ENCODE measurements around the gene COL27A1. TPM values are rescaled to one million over a fixed set of nuclear protein-coding genes. Genes with fewer than 3 reads are reported as not detected.
"Not testable (repeated sequence)": the region's sequence is repeated elsewhere in the genome, so short reads cannot be mapped to it uniquely, and the experiment has no call there.

Gene COL27A1
- total RNA-seq, 1 donor from 2014 or later: 7.4 TPM

- no peaks in the 10 kb centered on the region for H3K4me1 Mint-ChIP-seq (ENCODE audit: low read depth)
- DNase-seq (ENCODE audit: low spot score): no peak
- H3K9me3 Mint-ChIP-seq: peaks cover 10% of the 10 kb centered on the region
- H3K27me3 Mint-ChIP-seq (ENCODE audit: insufficient read depth): no peaks in the 10 kb centered on the region
- intact Hi-C loops (cut with micrococcal nuclease): no loop called here
- peaks cover 3% of the 10 kb centered on the region for H3K36me3 Mint-ChIP-seq (ENCODE audit: low read depth)
- no peak overlapping the region for H3K27ac Mint-ChIP-seq
- H3K4me3 Mint-ChIP-seq: no peak overlapping the region
These were observed 35.2 kb downstream of the COL27A1 start for GRCh38 chr9:114190563-114190905.

- H3K9me3 Mint-ChIP-seq; H3K4me3 Mint-ChIP-seq; intact Hi-C loops (cut with micrococcal nuclease); DNase-seq (ENCODE audit: low spot score); H3K27ac Mint-ChIP-seq; H3K36me3 Mint-ChIP-seq (ENCODE audit: low read depth); H3K4me1 Mint-ChIP-seq (ENCODE audit: low read depth); H3K27me3 Mint-ChIP-seq (ENCODE audit: insufficient read depth): not testable (repeated sequence)
These were observed 36.1 kb downstream of the COL27A1 start for GRCh38 chr9:114191402-114191801.

DNA sequence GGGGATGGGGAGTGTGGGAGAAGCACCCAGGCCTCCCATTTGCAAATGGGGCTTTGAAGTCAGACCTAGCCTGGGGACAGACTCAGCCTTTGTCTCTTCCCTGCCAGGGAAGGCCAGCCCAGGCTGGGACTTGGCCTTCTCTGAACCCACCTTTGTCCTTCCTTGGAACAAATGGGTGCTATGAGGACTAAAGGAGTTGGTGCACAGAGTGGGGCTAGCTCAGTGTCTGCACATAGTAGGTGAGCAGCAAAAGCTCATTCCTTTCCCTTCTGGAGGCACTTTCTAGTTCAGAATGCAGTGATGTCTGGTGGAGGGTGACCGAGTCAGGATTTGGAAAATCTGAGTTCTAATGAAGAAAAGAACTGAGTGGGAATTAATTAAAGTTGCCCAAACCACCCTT, 37.2 kb downstream of the COL27A1 start:
- H3K4me1 Mint-ChIP-seq (ENCODE audit: low read depth): no peaks in the 10 kb centered on the region
- peaks cover 3% of the 10 kb centered on the region for H3K36me3 Mint-ChIP-seq (ENCODE audit: low read depth)
- intact Hi-C loops (cut with micrococcal nuclease): no loop called here
- H3K9me3 Mint-ChIP-seq: peaks cover 10% of the 10 kb centered on the region
- H3K27ac Mint-ChIP-seq: no peak overlapping the region
- no peak for DNase-seq (ENCODE audit: low spot score)
- H3K4me3 Mint-ChIP-seq: no peak overlapping the region
- H3K27me3 Mint-ChIP-seq (ENCODE audit: insufficient read depth): no peaks in the 10 kb centered on the region

- no peaks in the 10 kb centered on the region for H3K27me3 Mint-ChIP-seq (ENCODE audit: insufficient read depth)
- H3K36me3 Mint-ChIP-seq (ENCODE audit: low read depth): peaks cover 3% of the 10 kb centered on the region
- H3K4me1 Mint-ChIP-seq (ENCODE audit: low read depth): no peaks in the 10 kb centered on the region
- no peak overlapping the region for H3K4me3 Mint-ChIP-seq
- H3K27ac Mint-ChIP-seq: no peak overlapping the region
- H3K9me3 Mint-ChIP-seq: peaks cover 10% of the 10 kb centered on the region
- no peak for DNase-seq (ENCODE audit: low spot score)
- intact Hi-C loops (cut with micrococcal nuclease): no loop called here
These were observed 37.8 kb downstream of the COL27A1 start for GRCh38 chr9:114193090-114193489.

DNA sequence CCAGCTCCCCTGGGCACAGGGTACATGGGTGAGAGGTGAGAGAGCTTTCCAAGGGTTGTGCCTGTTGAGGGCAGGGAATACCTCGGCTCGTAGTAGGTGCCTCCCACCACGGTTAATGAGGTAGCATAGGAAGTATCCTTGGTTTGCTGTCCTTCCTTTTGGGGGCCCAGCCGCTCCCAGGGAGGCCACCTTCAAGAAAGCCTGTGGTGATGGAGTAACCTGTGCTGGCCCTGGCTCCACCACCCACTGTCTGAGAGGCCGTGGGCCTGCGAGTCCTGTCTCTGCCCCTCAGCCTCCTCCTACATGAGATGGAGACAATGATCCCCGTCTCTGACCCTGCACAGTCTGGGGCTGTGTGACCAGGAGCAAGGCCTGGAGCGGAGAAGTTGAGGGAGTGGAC, 40.8 kb downstream of the COL27A1 start:
- H3K27ac Mint-ChIP-seq: no peak overlapping the region
- H3K4me1 Mint-ChIP-seq (ENCODE audit: low read depth): no peaks in the 10 kb centered on the region
- no peak overlapping the region for H3K4me3 Mint-ChIP-seq
- no peaks in the 10 kb centered on the region for H3K36me3 Mint-ChIP-seq (ENCODE audit: low read depth)
- DNase-seq (ENCODE audit: low spot score): no peak
- H3K9me3 Mint-ChIP-seq: no peaks in the 10 kb centered on the region
- intact Hi-C loops (cut with micrococcal nuclease): no loop called here
- H3K27me3 Mint-ChIP-seq (ENCODE audit: insufficient read depth): no peaks in the 10 kb centered on the region

- Mint-ChIP-seq H3K36me3 (ENCODE audit: low read depth) (no peaks in the 10 kb centered on the region), H3K27ac (no peak overlapping the region), H3K4me3 (no peak overlapping the region), H3K4me1 (ENCODE audit: low read depth) (no peaks in the 10 kb centered on the region), H3K27me3 (ENCODE audit: insufficient read depth) (no peaks in the 10 kb centered on the region), H3K9me3 (no peaks in the 10 kb centered on the region)
- intact Hi-C loops (cut with micrococcal nuclease): no loop called here
- DNase-seq (ENCODE audit: low spot score): no peak
These were observed 41.8 kb downstream of the COL27A1 start for GRCh38 chr9:114196979-114197622.

GRCh38 chr9:114198249-114199040, 43.1 kb downstream of the COL27A1 start:
- Mint-ChIP-seq H3K9me3 (no peaks in the 10 kb centered on the region), H3K27ac (no peak overlapping the region), H3K4me1 (ENCODE audit: low read depth) (no peaks in the 10 kb centered on the region), H3K4me3 (no peak overlapping the region), H3K27me3 (ENCODE audit: insufficient read depth) (no peaks in the 10 kb centered on the region), H3K36me3 (ENCODE audit: low read depth) (no peaks in the 10 kb centered on the region)
- no peak for DNase-seq (ENCODE audit: low spot score)
- intact Hi-C loops (cut with micrococcal nuclease): no loop called here

- H3K4me1 Mint-ChIP-seq (ENCODE audit: low read depth): no peaks in the 10 kb centered on the region
- DNase-seq (ENCODE audit: low spot score): no peak
- intact Hi-C loops (cut with micrococcal nuclease): no loop called here
- H3K4me3 Mint-ChIP-seq: no peak overlapping the region
- H3K9me3 Mint-ChIP-seq: no peaks in the 10 kb centered on the region
- no peak overlapping the region for H3K27ac Mint-ChIP-seq
- H3K27me3 Mint-ChIP-seq (ENCODE audit: insufficient read depth): no peaks in the 10 kb centered on the region
- H3K36me3 Mint-ChIP-seq (ENCODE audit: low read depth): no peaks in the 10 kb centered on the region
These were observed 45.5 kb downstream of the COL27A1 start for GRCh38 chr9:114200721-114201300.

GRCh38 chr9:114202396-114202795, 47.1 kb downstream of the COL27A1 start:
- Mint-ChIP-seq H3K9me3 (no peaks in the 10 kb centered on the region), H3K27me3 (ENCODE audit: insufficient read depth) (no peaks in the 10 kb centered on the region), H3K4me3 (no peak overlapping the region), H3K36me3 (ENCODE audit: low read depth) (no peaks in the 10 kb centered on the region), H3K27ac (no peak overlapping the region), H3K4me1 (ENCODE audit: low read depth) (no peaks in the 10 kb centered on the region)
- intact Hi-C loops (cut with micrococcal nuclease): no loop called here
- no peak for DNase-seq (ENCODE audit: low spot score)

- DNase-seq (ENCODE audit: low spot score): no peak
- H3K27me3 Mint-ChIP-seq (ENCODE audit: insufficient read depth): no peaks in the 10 kb centered on the region
- no peaks in the 10 kb centered on the region for H3K4me1 Mint-ChIP-seq (ENCODE audit: low read depth)
- H3K4me3 Mint-ChIP-seq: no peak overlapping the region
- intact Hi-C loops (cut with micrococcal nuclease): no loop called here
- H3K36me3 Mint-ChIP-seq (ENCODE audit: low read depth): no peaks in the 10 kb centered on the region
- no peak overlapping the region for H3K27ac Mint-ChIP-seq
- H3K9me3 Mint-ChIP-seq: no peaks in the 10 kb centered on the region
These were observed 47.5 kb downstream of the COL27A1 start for GRCh38 chr9:114202849-114203248.

DNA sequence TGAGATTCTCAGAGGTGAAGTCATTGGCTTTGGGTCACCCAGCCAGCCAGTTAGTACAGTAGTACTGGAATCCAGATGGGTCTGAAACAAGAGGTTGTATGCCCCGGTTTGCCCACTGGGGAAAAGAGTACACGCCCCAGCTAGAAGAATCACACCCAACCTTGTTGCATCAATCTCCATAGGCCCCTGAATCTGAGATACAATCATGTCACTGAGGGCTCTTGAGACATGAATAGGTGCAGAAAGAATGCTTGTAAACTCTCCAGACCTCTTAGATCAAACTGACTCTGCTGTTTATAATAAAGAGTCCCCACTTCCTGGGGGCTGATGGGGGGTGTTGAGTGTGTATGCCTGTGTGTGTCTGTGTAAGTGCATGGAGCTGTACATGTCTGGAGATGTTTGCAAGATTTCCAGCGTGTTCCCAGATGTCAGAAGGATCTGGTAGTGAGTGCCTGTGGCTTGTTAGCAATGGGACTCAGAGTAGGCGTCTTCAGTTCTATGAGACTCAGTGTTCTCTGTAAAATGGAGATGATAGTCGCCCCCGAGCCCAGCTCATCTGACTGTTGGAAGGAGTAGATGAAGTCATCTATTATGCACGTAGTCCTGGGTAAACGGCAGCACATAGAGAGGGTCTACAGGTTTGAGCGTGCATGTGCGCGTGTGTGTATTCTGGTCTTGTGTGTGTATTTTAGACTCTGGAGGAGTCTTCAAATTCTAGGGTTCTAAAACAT, 48.2 kb downstream of the COL27A1 start:
- DNase-seq (ENCODE audit: low spot score): no peak
- Mint-ChIP-seq H3K4me1 (ENCODE audit: low read depth) (no peaks in the 10 kb centered on the region), H3K4me3 (no peak overlapping the region), H3K9me3 (no peaks in the 10 kb centered on the region), H3K27me3 (ENCODE audit: insufficient read depth) (no peaks in the 10 kb centered on the region), H3K36me3 (ENCODE audit: low read depth) (no peaks in the 10 kb centered on the region), H3K27ac (no peak overlapping the region)
- intact Hi-C loops (cut with micrococcal nuclease): no loop called here

GRCh38 chr9:114204265-114204664, 48.9 kb downstream of the COL27A1 start:
- H3K9me3 Mint-ChIP-seq: no peaks in the 10 kb centered on the region
- no peaks in the 10 kb centered on the region for H3K27me3 Mint-ChIP-seq (ENCODE audit: insufficient read depth)
- no peaks in the 10 kb centered on the region for H3K4me1 Mint-ChIP-seq (ENCODE audit: low read depth)
- H3K27ac Mint-ChIP-seq: no peak overlapping the region
- H3K36me3 Mint-ChIP-seq (ENCODE audit: low read depth): no peaks in the 10 kb centered on the region
- no peak overlapping the region for H3K4me3 Mint-ChIP-seq
- DNase-seq (ENCODE audit: low spot score): no peak
- intact Hi-C loops (cut with micrococcal nuclease): no loop called here

Data from activated T-helper 1 cell treated with anti-CD3 and anti-CD28 coated beads, Interleukin-12 subunit alpha, Interleukin-12 subunit beta, Interleukin-2, Interleukin-4 antibody, amounts not matched to agents 30 ng/mL and 10 ng/mL and 1 ng/mL, durations not matched to agents 14 hours and 24 hours and 36 hours (primary cell).